GM19438 (cell line): ENCODE results near the gene SLC29A3.

ENCODE experiments used
- ATAC-seq: cut with Tn5 transposase; IDR thresholded peaks from one replicate; pipeline ENCODE4 v1.9.1; 2021; ENCODE audit warnings: low read depth; ENCODE audit not compliant: unreplicated experiment

The SLC29A3 gene

DNA sequence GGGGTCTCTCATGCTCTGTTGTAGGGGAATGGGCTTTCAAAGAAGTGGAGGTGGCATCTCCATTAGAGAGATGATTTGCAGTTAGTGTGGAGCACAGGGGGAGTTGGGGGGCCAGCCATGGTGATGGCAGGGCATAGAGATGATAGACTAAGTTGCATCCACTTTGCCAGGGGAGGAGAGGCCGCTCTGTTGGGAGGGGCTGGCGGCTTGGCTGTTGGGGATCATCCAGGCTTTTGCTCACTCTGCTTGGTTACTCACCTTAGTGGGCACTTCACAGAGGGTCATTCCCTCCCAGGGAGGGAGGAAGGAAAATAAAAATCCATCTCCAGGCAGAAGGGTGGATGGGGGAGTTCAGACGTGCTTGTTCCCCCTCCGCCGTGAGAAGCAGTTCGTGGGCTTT lies 46.3 kb downstream of the SLC29A3 start:
- no peak for ATAC-seq

GRCh38 chr10:71366690-71367089 lies 47.6 kb downstream of the SLC29A3 start:
- no peak for ATAC-seq

DNA sequence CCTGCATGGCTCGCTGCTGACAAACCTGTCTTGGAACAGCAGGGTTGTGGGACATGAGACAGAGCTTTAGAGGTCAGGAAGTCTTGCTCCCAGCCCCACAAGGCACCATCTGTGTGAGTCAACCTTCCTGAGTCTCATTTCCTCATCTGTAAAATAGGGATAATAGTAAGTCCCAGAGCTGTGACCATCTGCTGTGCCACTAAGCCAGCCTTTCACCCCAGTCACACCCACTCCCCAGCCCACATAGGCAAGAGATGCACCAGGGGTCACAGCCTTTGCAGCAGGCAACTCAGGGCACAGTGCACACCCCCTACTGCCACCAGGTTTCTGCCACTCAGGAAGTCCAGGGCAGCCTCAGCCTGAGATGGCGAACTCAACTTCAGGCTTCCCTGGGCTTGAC lies 48.2 kb downstream of the SLC29A3 start:
- ATAC-seq, result no peak

DNA sequence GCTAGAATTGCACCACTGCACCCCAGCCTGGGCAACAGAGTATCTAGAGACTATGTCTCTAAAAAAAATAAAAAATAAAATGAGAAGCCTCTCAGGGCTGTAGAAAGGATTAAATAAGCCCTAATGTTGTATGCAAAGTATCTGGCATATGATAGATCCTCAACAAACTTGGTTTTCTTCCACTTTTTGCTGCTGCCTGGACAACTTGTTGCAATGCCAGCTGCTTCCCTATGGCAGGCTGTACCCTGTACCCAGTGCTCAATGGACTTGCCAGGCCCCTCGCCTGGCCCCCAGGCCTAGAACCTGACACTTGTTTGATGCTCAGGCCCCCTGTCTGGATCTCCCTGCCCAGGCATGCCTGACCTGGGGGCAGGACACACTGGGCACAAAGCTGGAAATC lies 49.1 kb downstream of the SLC29A3 start:
- ATAC-seq, result no peak

GRCh38 chr10:71368643-71369042 lies 49.6 kb downstream of the SLC29A3 start:
- ATAC-seq, result no peak

DNA sequence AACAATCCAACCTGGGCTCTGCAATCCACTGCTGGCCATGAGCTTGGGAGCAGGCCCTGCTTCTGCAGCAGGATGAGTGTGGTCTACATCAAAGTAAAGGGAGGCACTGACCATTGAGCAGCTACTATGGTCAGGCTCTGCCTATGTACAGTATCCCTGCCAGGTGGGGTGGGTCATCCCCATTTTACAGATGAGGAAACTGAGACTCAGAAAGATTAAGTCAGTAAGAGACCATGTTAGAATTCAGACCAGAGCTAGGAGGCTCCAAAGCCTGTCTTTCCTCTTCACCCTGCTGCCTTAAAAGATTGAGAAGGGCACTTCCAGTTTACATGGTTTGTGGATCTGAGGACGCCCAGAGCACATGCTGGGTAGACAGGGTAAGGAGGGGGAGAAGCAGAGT lies 50.5 kb downstream of the SLC29A3 start:
- ATAC-seq, result no peak

GRCh38 chr10:71370031-71370430 lies 51.0 kb downstream of the SLC29A3 start:
- no peak for ATAC-seq

GRCh38 chr10:71371750-71372166 lies 52.7 kb downstream of the SLC29A3 start:
- ATAC-seq, result peak; percentile 47

- ATAC-seq, result no peak
Measured at GRCh38 chr10:71372882-71373495, 53.9 kb downstream of the SLC29A3 start.

DNA sequence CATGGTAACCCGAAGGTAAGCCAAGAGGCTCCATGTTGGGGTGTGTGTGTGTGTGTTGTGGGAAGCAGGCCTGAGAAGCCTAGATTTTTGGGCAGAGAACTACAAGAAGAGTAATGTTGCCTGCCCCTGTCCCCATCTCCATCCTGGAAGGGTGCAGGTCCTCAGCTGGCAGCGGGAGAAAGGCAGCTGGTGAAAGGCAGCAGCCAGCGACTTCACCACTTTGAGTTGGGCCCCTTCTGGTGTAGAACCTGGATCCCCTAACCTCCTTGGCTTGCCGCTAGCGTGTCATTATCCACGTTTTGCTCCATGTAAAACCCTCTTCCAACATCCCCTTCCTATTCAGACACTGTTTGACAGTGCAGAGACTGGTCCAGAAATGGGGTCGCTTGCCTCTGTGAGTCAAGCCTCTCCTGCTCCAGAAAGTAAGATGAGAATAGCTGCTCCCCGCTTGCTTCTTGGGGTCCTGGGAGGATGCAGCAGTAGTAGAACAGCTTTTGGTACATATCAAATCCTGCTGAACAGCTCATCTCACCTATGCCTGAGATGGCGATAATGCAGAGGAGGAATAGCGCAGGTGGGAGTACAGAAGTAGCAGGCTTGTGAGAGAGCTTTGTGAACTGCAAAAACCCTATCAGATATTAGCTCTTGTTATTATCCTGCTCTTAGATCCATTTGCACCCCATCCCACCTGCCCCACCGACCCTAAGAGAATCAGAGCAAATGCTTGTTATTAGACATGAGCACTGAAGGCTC lies 55.6 kb downstream of the SLC29A3 start:
- no peak for ATAC-seq

DNA sequence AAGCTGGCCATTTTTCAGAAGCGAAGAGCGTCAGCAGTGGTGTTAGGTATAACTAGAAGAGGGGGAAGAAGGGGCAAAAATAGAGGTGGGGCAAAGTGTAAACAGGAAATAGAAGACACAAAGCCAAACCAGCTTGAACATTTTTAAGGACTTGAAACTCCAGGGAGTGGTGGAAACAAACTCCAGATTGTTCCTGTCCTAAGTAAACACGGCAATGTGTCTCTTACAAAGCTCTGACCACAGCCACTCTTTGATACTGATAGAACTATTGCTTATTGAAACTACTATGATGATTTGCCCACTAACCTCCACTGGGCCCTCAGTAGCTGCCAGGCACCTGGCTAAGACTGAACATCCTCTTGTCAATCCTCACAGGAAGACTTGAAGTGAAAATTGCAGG lies 56.9 kb downstream of the SLC29A3 start:
- ATAC-seq, result no peak

- no peak for ATAC-seq
Measured at GRCh38 chr10:71378336-71379117, 59.5 kb downstream of the SLC29A3 start.

- ATAC-seq, result no peak
Measured at GRCh38 chr10:71379118-71379766, 60.2 kb downstream of the SLC29A3 start.

DNA sequence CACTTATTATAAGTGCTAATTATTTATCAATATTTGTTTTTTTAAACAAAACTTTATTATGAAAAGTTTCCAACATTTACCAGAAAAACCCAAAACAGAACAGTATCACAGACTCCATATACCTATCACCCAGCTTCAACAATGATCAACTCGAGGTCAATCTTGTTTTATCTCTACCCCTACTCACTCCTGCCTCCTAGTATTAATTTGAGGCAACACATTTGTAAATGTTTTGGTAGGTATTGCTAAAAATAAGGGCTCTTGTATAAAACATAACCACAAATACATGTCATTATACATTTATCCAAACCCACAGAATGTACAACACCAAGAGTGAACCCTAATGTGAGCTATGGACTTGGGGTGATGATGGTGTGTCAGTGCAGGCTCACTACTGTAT lies 61.8 kb downstream of the SLC29A3 start:
- ATAC-seq, result no peak

GRCh38 chr10:71381611-71382010 lies 62.6 kb downstream of the SLC29A3 start:
- no peak for ATAC-seq

DNA sequence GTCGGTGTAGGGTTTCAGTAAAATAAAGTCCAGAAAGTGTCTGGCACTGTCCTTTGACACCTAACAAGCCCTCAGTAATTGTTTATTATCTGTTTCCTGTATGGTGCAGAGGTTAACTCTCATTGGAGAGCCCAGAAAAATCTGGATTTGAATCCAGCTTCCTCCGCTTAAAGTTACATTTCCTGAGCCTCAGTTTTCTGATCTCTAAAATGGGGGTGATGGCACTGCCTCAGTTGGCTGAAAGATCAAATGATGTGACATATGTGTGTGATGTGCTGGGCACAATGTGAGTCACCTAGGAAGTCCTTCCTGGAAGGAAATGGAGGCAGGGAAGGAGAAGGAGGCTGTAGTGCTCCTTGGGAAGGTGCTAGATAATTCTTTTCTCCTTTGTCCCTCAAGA lies 63.0 kb downstream of the SLC29A3 start:
- no peak for ATAC-seq

DNA sequence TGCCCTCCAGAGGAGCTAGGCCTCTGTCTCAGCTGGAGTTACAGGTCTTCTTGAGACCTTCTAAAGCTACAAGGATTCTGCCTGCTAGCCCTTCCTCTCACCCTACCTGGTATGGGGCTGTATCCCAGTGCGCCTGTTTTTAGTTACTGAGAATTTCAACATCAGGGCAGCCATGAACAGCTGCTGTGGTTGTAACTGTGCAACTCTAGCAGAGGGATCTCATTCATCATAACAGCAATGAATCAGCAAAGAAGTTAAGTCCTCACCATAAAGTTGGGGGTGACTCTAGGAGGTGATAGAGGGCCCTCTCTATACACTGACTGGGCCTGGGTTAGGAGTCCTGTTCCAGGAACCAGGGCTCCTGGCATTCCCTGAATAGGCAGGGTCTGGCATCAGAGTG lies 63.7 kb downstream of the SLC29A3 start:
- ATAC-seq, result no peak

GRCh38 chr10:71383972-71384687 lies 65.1 kb downstream of the SLC29A3 start:
- no peak for ATAC-seq

GRCh38 chr10:71388171-71388570 lies 69.1 kb downstream of the SLC29A3 start:
- ATAC-seq, result no peak

DNA sequence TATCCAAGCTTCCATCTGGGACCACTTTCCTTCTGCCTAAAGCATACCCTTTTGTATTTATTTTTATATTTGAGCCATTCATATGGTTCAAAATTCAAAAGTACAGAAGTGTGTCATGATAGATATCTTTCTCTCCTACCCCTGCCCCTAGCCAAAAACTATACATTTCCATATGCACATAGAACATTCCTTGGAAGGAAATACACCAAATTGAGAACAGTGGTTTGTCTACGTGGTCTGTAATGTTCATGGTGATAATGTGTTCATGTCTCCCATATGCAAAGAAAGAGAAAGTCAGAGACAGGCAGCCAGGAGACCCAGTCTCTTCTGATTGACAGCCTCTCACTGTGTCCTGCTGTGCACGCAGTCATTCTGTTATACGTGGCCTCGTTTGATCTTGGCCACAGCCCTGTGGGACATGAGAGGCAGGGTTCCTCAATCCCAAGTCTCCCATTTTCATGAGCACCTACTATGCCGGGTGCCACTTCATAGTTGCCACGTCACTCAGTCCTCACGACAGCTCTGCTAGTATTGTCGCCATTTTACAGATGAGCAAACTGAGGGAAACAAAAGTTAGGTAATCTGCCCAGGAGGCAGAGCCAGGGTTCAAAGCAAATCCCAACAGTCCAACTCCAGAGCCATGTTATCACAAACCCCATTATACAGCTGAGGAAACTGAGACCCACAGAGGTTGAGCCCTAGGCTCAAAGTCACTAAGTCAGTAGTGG lies 69.7 kb downstream of the SLC29A3 start:
- no peak for ATAC-seq
